K562 (cell line): ENCODE results near the gene PSAT1. TPM values are rescaled to one million over a fixed set of nuclear protein-coding genes. Genes with fewer than 3 reads are reported as not detected.

ENCODE experiments used
- ATAC-seq: fragments of 200-7000 bp; cut with Tn5 transposase; 3 replicates; pipeline ENCODE4 v1.9.1; 2020; ENCODE audit warnings: moderate library complexity
- BruUV-seq: library from RNA; stranded (reverse); fragments of 400-500 nt; replicated peaks from 2 replicates; lab custom pipeline; 2021; lab: Mats Ljungman, UMichigan
- CTCF ChIA-PET: fragments of 300-600 bp; formaldehyde crosslinking; extraction: SDS; loops from one replicate; lab custom pipeline; 2021; ENCODE audit warnings: low intra/inter-chr PET ratio; lab: Yijun Ruan, JAX
- POLR2A ChIA-PET: fragments of 300-600, 350-650 bp; sonication (Branson Sonifier 250); formaldehyde crosslinking; extraction: SDS; loops from one replicate; lab custom pipeline; 2021; ENCODE audit warnings: antibody characterized with exemption, inconsistent platforms; lab: Yijun Ruan, JAX
- DNase-seq, 4 experiments: peaks; one replicate each; pipeline versions ENCODE4 v3.0.0 to v3.0.0-alpha.2; 2011 to 2018; ENCODE audit warnings: low spot score in 3 of 4, mixed read lengths in 3 of 4; ENCODE audit errors: extremely low read depth in 1 of 4
- FAIRE-seq: peaks from 2 replicates; lab custom pipeline; 2011; peaks lifted over from hg19 to GRCh38; lab: Jason Lieb, UNC
- H2AFZ ChIP-seq: 2 replicates; pipeline ENCODE4 v1.6.0; 2011; ENCODE audit warnings: low read depth, low read length, control low read depth, inconsistent platforms
- H3K27ac ChIP-seq: fragments of 200-600 bp; 3 replicates; pipeline ENCODE4 v1.8.0; 2011; ENCODE audit warnings: low read depth, mild to moderate bottlenecking, control low read depth, inconsistent platforms, low read length, moderate library complexity, mixed read lengths; ENCODE audit errors: extremely low read depth
- H3K27me3 ChIP-seq, 2 experiments: fragments of 300-600 bp in 1 of 2; 2 replicates in 1 of 2; 3 replicates in 1 of 2; pipeline versions ENCODE4 v1.6.0 to v1.8.0; 2011; ENCODE audit warnings: inconsistent platforms in 2 of 2, low read length in 2 of 2, mild to moderate bottlenecking in 1 of 2, mixed read lengths in 1 of 2, moderate library complexity in 1 of 2; ENCODE audit not compliant: control insufficient read depth in 2 of 2, insufficient read depth in 2 of 2
- H3K36me3 ChIP-seq: fragments of 300-600 bp; 3 replicates; pipeline ENCODE4 v1.8.0; 2011; ENCODE audit warnings: mild to moderate bottlenecking, low read length, inconsistent platforms; ENCODE audit not compliant: control insufficient read depth, insufficient read depth
- H3K4me1 ChIP-seq, 2 experiments: fragments of 200-600 bp in 1 of 2; replicated peaks in 1 of 2; 2 replicates in 1 of 2; 3 replicates in 1 of 2; pipeline versions ENCODE4 v1.5.1 to v1.8.0; 2011; ENCODE audit warnings: inconsistent platforms in 2 of 2, low read length in 2 of 2, mild to moderate bottlenecking in 1 of 2, mixed read lengths in 1 of 2, moderate library complexity in 1 of 2; ENCODE audit not compliant: control insufficient read depth in 2 of 2, insufficient read depth in 2 of 2
- H3K4me2 ChIP-seq: 2 replicates; pipeline ENCODE4 v1.6.1; 2011; ENCODE audit warnings: low read length, control low read depth, inconsistent platforms, mixed read lengths; ENCODE audit not compliant: insufficient read depth
- H3K4me3 ChIP-seq: fragments of 200-600 bp; sonication (generic), shearing (Covaris generic); 2 replicates; pipeline ENCODE4 v1.5.1; 2016; ENCODE audit warnings: control low read depth, inconsistent platforms
- H3K79me2 ChIP-seq: fragments of 200-600 bp; 3 replicates; pipeline ENCODE4 v1.8.0; 2011; ENCODE audit warnings: low read length, inconsistent platforms; ENCODE audit not compliant: control insufficient read depth, insufficient read depth
- H3K9ac ChIP-seq, 2 experiments: 2 replicates each; pipeline versions ENCODE4 v1.6.0 to v1.6.1; 2011; ENCODE audit warnings: low read depth in 2 of 2, low read length in 2 of 2, control low read depth in 1 of 2, inconsistent platforms in 1 of 2, mild to moderate bottlenecking in 1 of 2, mixed read lengths in 1 of 2; ENCODE audit not compliant: insufficient read depth in 1 of 2
- H3K9me1 ChIP-seq: one replicate; pipeline ENCODE4 v1.6.0; 2011; ENCODE audit warnings: inconsistent platforms, mild to moderate bottlenecking, low read length, moderate library complexity; ENCODE audit not compliant: control insufficient read depth, insufficient read depth
- H3K9me3 ChIP-seq: replicated peaks from 2 replicates; pipeline ENCODE4 v1.5.1; 2011; ENCODE audit warnings: low read depth, low read length, inconsistent platforms; ENCODE audit not compliant: control insufficient read depth, insufficient read depth
- H4K20me1 ChIP-seq: replicated peaks from 2 replicates; pipeline ENCODE4 v1.6.1; 2011; ENCODE audit warnings: low read length, inconsistent platforms, mixed read lengths; ENCODE audit not compliant: control insufficient read depth, insufficient read depth
- POLR2G ChIP-seq: fragments of 200-400 bp; formaldehyde crosslinking; IDR thresholded peaks from 2 replicates; pipeline ENCODE4 v1.6.1; 2017; ENCODE audit warnings: low read depth, mild to moderate bottlenecking, antibody characterized with exemption, low read length, moderate library complexity
- RBM25 ChIP-seq: fragments of 200-400 bp; formaldehyde crosslinking; IDR thresholded peaks from 2 replicates; pipeline ENCODE4 v1.6.1; 2018; ENCODE audit warnings: low read length, low read depth, moderate library complexity; ENCODE audit not compliant: severe bottlenecking
- TCF3 ChIP-seq: sonication (generic); formaldehyde crosslinking; IDR thresholded peaks from 2 replicates; pipeline ENCODE4 v1.4.0; 2020; ENCODE audit warnings: mild to moderate bottlenecking, missing genetic modification reagents
- TCF7L2 ChIP-seq: fragments of 150-350 bp; IDR thresholded peaks from 2 replicates; pipeline ENCODE4 v1.6.1; 2016; ENCODE audit warnings: low read depth, mild to moderate bottlenecking, low read length, moderate library complexity
- ZNF696 ChIP-seq: fragments of 250-450 bp; sonication (Bioruptor Pico); conservative IDR thresholded peaks from 2 replicates; pipeline ENCODE4 v1.4.0; 2020; ENCODE audit warnings: mild to moderate bottlenecking, moderate library complexity
- ZNF766 ChIP-seq: fragments of 200-800 bp; sonication (Bioruptor generic); conservative IDR thresholded peaks from 2 replicates; pipeline ENCODE4 v1.6.1; 2016; ENCODE audit warnings: missing genetic modification characterization, missing compliant biosample characterization
- ZZZ3 ChIP-seq: fragments of 450-650 bp; IDR thresholded peaks from 2 replicates; pipeline ENCODE4 v1.6.1; 2016; ENCODE audit warnings: antibody characterized with exemption, mild to moderate bottlenecking, moderate library complexity
- WGBS: fragments of 100-300 bp; shearing (Covaris generic); methylation state at CpG from one replicate; pipeline ENCODE4 v1.1.6; 2016; ENCODE audit warnings: low coverage, mixed read lengths; ENCODE audit not compliant: insufficient coverage; ENCODE audit errors: missing lambda C conversion rate; 5-methylcytosine and 5-hydroxymethylcytosine counted together
- in situ Hi-C: fragments of 300-500 bp; cut with MboI; formaldehyde crosslinking; loops from 4 replicates; pipeline ENCODE4 v1.15.0; 2018; ENCODE audit warnings: inconsistent platforms, mixed read lengths
- intact Hi-C: fragments of 100-400 bp; cut with micrococcal nuclease; formaldehyde crosslinking; loops from 2 replicates; pipeline ENCODE4 v1.14.2; 2022
- polyA plus RNA-seq, 8 experiments: library from polyadenylated mRNA; depleted of rRNA in 4 of 8; stranded (reverse) in 5 of 8; unstranded in 3 of 8; fragments of >200 nt; fragmentation: Nextera tagmentation in 2 of 8; fragmentation: Illumina TruSeq in 1 of 8; extraction: Ambion mirVana in 2 of 8; extraction: Trizol in 1 of 8; gene quantifications; 2 replicates each; pipeline versions ENCODE4 v1.2.1 to v1.2.3, GENCODE V29; 2011 to 2014; ENCODE audit warnings: inconsistent platforms in 1 of 8, missing spikeins in 1 of 8
- total RNA-seq, 7 experiments: library from RNA; depleted of rRNA in 6 of 7; stranded (reverse); fragments of >200 nt in 6 of 7; fragmentation: Illumina TruSeq in 2 of 7; extraction: Trizol in 2 of 7; gene quantifications; 2 replicates each; pipeline versions ENCODE4 v1.2.1 to v1.2.3, GENCODE V29; 2011 to 2021; ENCODE audit warnings: low replicate concordance in 1 of 7
- TF ChIP-seq, protein P1 (sequence below), 2 experiments: fragments of 450-650 bp; IDR thresholded peaks; 2 replicates each; pipeline ENCODE4 v1.6.1; 2018; ENCODE audit warnings: mild to moderate bottlenecking in 2 of 2, low read depth in 1 of 2; ENCODE audit not compliant: partially characterized antibody in 2 of 2
- TF ChIP-seq, protein P2 (sequence below): fragments of 450-650 bp; IDR thresholded peaks from 2 replicates; pipeline ENCODE4 v1.6.1; 2016

PSAT1 gene
- total and polyA plus RNA-seq, 9 of the 15 experiments (the other 6 are each of a cell fraction or from before 2014, with no cell fraction given), result 29.7 to 151 (median 98.3) TPM

GRCh38 chr9:78314550-78314949, 17.6 kb downstream of the PSAT1 start (continued):
- TF ChIP-seq, protein P1, sequence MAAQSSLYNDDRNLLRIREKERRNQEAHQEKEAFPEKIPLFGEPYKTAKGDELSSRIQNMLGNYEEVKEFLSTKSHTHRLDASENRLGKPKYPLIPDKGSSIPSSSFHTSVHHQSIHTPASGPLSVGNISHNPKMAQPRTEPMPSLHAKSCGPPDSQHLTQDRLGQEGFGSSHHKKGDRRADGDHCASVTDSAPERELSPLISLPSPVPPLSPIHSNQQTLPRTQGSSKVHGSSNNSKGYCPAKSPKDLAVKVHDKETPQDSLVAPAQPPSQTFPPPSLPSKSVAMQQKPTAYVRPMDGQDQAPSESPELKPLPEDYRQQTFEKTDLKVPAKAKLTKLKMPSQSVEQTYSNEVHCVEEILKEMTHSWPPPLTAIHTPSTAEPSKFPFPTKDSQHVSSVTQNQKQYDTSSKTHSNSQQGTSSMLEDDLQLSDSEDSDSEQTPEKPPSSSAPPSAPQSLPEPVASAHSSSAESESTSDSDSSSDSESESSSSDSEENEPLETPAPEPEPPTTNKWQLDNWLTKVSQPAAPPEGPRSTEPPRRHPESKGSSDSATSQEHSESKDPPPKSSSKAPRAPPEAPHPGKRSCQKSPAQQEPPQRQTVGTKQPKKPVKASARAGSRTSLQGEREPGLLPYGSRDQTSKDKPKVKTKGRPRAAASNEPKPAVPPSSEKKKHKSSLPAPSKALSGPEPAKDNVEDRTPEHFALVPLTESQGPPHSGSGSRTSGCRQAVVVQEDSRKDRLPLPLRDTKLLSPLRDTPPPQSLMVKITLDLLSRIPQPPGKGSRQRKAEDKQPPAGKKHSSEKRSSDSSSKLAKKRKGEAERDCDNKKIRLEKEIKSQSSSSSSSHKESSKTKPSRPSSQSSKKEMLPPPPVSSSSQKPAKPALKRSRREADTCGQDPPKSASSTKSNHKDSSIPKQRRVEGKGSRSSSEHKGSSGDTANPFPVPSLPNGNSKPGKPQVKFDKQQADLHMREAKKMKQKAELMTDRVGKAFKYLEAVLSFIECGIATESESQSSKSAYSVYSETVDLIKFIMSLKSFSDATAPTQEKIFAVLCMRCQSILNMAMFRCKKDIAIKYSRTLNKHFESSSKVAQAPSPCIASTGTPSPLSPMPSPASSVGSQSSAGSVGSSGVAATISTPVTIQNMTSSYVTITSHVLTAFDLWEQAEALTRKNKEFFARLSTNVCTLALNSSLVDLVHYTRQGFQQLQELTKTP (IDR thresholded peaks at IDR 0.05; ENCODE audit: low read depth in 1 of 2, partially characterized antibody in 2 of 2), result no peak
- no peak for TF ChIP-seq TCF7L2
- no peak for TF ChIP-seq ZNF696 (CRISPR knock-in tag)

- intact Hi-C loops (no loop called here), in situ Hi-C loops (no loop called here)
- POLR2A ChIA-PET, result interaction anchor here (0.6 to 2.6 kb wide), 5 partner anchors 10 to 67 kb away, joined by 4 to 13 read pairs (median 8); partner anchors contain the start of gene PSAT1
- ATAC-seq, result no peak
- no peak overlapping the region for H2AFZ ChIP-seq
- no peaks in the 10 kb centered on the region for H3K9me1 ChIP-seq
- H3K4me2 ChIP-seq, result no peak overlapping the region
- H3K9me3 ChIP-seq, result no peaks in the 10 kb centered on the region
- DNase-seq, result no peak
- 0 out of 2 replicates have a peak, but pooled peaks cover 4% of the 10 kb centered on the region for H4K20me1 ChIP-seq
- TF ChIP-seq POLR2G, result peak; percentile 58
- TF ChIP-seq, protein P2, sequence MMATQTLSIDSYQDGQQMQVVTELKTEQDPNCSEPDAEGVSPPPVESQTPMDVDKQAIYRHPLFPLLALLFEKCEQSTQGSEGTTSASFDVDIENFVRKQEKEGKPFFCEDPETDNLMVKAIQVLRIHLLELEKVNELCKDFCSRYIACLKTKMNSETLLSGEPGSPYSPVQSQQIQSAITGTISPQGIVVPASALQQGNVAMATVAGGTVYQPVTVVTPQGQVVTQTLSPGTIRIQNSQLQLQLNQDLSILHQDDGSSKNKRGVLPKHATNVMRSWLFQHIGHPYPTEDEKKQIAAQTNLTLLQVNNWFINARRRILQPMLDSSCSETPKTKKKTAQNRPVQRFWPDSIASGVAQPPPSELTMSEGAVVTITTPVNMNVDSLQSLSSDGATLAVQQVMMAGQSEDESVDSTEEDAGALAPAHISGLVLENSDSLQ, result no peak
- TF ChIP-seq TCF3 (CRISPR knock-in tag), result no peak
- TF ChIP-seq RBM25, result peak; percentile 56
- TF ChIP-seq ZZZ3, result no peak
- TF ChIP-seq ZNF766 (CRISPR knock-in tag), result no peak
- no peaks in the 10 kb centered on the region for H3K79me2 ChIP-seq
- CTCF ChIA-PET, result no interaction called here
- 78% methylated on average over 6 of the region's 8 CpGs for WGBS
- no peak overlapping the region; a peak in 1 of 4 replicates for H3K9ac ChIP-seq
- no peak for FAIRE-seq
- H3K36me3 ChIP-seq, result peaks cover 58% of the 10 kb centered on the region; the same call in 2 of the 3 replicates
- BruUV-seq, result no TSS peak
- no peaks in the 10 kb centered on the region; a peak in 1 of 5 replicates for H3K4me1 ChIP-seq
- no peak overlapping the region for H3K4me3 ChIP-seq
- H3K27ac ChIP-seq, result no peak overlapping the region
- H3K27me3 ChIP-seq, result no peaks in the 10 kb centered on the region
Observed at GRCh38 chr9:78314953-78315870, 18.3 kb downstream of the PSAT1 start.
